GM18520 (cell line): Measurements from ENCODE around the gene NCOA4.
"Not testable (repeated sequence)": the region's sequence is repeated elsewhere in the genome, so short reads cannot be mapped to it uniquely, and the experiment has no call there.

Experiments
- ATAC-seq: cut with Tn5 transposase; IDR thresholded peaks from one replicate; pipeline ENCODE4 v1.9.1; 2021; ENCODE audit not compliant: unreplicated experiment

NCOA4 gene

GRCh38 chr10:45985590-45985989 lies 44.8 kb downstream of the NCOA4 start:
- ATAC-seq: not testable (repeated sequence)

DNA sequence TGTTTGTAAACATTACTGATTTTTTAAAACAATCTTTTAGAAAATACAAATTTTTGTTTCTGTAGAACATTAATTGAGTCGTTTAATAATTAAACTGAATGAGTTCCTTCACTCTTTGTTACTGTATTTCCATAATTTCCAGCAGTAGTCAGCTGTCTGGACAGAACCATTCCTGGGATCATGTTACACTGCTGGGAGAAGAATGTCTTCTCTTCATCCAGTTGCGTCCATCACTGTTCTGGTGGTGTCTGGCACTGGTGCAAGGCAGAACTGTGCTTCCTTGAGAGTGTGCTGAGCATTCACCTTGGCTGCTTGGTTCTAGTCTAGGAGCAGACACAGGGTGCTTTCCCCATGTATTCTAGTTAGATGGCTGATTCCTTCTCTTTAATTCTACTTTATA lies 46.0 kb downstream of the NCOA4 start:
- ATAC-seq: not testable (repeated sequence)

- not testable (repeated sequence) for ATAC-seq
Observed at GRCh38 chr10:45983538-45984186, 46.8 kb downstream of the NCOA4 start.

- ATAC-seq: not testable (repeated sequence)
Observed at GRCh38 chr10:45981367-45981766, 49.1 kb downstream of the NCOA4 start.

DNA sequence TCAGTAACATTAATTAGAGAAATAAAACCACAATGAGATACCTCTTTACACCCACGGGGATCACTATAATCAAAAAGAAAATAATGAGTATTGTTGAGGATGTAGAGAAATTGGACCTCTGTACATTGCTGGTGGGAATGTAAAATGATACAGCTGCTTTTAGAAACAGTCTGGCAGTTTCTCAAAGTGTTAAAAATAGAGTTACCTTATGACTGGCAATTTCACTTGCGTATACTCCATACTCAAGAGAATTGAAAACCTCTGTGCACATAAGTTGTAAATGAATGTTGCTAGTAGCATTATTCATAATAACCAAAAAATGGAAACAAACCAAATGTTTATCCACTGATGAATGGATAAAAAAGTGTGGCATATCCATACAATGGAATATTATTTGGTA lies 51.9 kb downstream of the NCOA4 start:
- peak; percentile 59 for ATAC-seq

DNA sequence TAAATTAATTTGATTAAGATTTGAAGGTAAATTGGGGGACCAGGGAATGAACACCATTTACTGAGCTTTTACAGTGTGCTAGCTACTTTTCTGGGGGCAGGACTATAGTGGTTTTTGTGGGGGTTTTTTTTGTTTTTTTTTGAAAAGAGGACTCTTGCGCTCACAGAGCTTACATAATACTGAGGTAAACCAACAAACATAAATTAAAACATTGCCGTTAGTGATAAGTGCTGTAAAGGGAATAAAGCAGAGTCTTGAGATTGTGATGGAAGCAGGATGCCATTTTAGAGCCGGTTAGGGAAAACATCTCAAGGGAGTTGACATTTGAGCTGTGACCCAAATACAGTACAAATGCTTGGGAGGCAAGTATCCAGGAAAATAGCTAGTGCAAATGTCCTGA lies 56.4 kb downstream of the NCOA4 start:
- not testable (repeated sequence) for ATAC-seq

DNA sequence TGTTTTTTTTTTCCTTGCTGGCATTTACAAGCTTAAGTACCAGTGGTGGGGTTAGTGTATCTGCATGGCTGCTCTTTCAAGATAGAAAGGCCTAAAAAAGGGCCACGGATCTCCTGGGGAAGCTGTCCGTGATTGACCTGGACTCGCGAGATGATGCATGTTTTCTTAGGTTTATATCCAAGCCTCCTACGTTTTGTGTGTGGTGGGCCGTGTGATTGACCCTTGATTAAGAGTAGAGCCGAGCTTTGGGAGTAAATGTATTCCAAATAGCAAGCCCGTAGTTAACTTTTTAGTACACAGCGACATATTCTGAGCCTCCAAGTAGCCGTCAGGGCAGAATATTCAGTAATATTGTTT lies 57.6 kb downstream of the NCOA4 start:
- ATAC-seq: not testable (repeated sequence)

DNA sequence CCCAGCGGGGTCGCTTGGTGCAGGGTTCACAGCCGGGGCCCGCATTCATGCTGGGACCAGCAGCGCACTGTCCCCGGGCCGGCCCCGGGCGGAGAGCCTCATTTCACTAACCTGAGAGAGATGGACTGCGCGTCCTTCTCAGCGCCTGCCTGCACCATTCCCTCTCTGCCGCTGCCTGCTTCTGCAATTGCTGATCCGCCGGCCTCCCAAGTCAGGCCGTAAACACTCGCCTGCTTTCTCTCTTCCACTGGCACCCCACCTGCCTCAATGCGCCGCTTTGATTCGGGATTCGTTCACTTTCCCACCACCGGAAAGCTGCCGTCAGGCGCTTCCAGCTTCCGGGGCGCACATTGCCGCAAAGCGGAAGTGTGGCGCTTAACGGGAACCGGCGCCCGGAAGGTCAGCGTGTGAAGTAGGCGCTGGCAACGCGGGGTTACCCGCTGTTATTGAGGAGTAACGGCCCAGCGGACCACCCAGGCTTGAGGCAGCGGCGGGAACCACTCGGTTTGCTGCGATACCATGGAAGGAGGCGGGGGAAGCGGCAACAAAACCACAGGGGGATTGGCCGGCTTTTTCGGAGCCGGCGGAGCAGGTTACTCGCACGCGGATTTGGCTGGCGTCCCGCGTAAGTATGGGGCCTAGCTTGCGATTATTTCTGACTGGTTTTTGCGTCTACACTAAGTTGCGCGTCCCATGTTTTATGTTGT lies 58.2 kb downstream of the NCOA4 start, which contains the start of gene TIMM23:
Gene TIMM23, plus strand, starts transcription at position 384 of the 707 bp plus-strand sequence. Its CDS starts 136 bp downstream, at position 520.
- ATAC-seq: peak; percentile 63

GRCh38 chr10:45971742-45972105 lies 58.7 kb downstream of the NCOA4 start:
- peak; percentile 17 for ATAC-seq

- ATAC-seq: not testable (repeated sequence)
Observed at GRCh38 chr10:45971019-45971418, 59.4 kb downstream of the NCOA4 start.

DNA sequence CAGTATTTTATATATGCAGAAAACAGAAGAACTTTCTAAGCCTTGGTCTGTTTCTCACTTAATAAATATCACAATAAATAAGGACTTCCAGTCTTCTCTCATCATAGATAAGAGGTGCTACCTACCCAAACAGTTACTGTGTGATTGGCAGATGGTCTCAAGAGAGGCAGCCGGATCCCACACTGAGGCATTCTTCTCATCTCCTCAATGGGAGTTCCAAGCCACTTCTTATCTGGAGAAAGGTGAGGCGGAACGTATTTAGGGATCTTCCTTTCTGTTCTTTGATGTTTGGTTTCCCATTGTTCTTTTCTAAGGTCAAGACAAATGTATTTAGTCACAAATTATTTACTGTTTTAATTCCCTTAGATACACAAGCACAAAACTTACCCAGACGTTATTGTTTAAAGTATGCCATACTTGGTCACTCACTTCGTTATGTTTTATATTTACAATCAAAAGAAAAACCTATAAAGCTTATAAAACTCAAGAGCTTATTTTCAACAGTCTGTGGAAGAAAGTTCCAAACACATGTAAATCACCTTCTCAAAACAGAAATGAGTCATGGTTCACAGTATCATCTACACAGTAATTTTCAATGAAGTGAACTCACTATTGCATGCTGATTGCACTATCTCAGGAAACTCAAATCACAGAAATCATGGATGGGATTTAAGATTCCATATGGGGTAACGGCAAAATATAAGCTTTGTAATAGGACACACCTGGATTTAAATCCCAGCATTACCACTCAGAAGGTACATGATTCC lies 67.6 kb downstream of the NCOA4 start:
- not testable (repeated sequence) for ATAC-seq

DNA sequence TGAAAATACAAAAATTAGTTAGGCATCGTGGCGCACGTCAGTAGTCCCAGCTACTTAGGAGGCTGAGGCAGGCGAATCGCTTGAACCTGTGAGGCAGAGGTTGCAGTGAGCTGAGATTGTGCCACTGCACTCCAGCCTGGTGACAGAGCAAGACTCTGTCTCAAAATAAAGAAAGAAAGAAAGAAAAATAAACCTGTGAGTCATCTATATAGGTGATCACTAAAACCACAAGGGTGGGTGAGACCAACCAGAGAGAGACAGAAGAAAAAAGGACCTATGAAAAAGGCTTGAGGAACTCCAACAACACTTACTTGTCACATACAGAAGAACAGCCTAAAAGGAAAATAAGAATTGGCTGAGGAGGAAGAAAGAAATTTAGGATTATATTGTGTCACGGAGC lies 72.5 kb downstream of the NCOA4 start:
- not testable (repeated sequence) for ATAC-seq

DNA sequence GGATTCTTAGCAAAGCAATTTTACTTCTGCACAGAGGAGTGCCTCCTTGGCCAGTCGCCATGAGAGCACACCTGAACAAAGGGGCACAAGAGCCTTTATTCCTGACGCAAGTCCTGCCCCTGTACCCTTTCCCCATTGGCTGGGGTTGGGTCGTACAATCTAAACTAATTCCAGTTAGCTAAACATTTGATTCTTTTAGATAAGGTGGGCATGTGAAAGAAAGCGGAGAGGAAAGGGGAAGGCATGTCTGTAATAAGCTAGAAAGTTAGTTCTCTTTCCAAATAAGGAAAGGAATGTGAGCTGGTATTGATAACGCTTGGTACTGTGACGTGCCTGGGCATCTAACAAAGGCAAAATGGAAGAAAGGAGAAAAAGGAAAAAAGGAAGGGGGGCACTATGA lies 73.8 kb downstream of the NCOA4 start:
- ATAC-seq: not testable (repeated sequence)
